ENCODE measurements around the gene ZNF654.

Gene ZNF654

GRCh38 chr3:88189361-88189810, 130.3 kb downstream of the ZNF654 start:
- H3K27me3 ChIP-seq (ENCODE audit: control insufficient read depth, insufficient read depth, low read length): no peaks in the 10 kb centered on the region
- no peaks in the 10 kb centered on the region for H3K36me3 ChIP-seq (ENCODE audit: control insufficient read depth, insufficient read depth, low read length)
- H3K27ac ChIP-seq (ENCODE audit: low read depth, low read length): no peak overlapping the region
- H3K9ac ChIP-seq (ENCODE audit: low read length): no peak overlapping the region
- no peak overlapping the region for H3K4me3 ChIP-seq (ENCODE audit: low read length)
- H3K4me1 ChIP-seq (ENCODE audit: control insufficient read depth, insufficient read depth, low read length): no peaks in the 10 kb centered on the region

- H3K4me3 ChIP-seq (ENCODE audit: low read length): no peak overlapping the region
- H3K4me1 ChIP-seq (ENCODE audit: control insufficient read depth, insufficient read depth, low read length): no peaks in the 10 kb centered on the region
- no peak overlapping the region for H3K27ac ChIP-seq (ENCODE audit: low read depth, low read length)
- no peaks in the 10 kb centered on the region for H3K36me3 ChIP-seq (ENCODE audit: control insufficient read depth, insufficient read depth, low read length)
- H3K9ac ChIP-seq (ENCODE audit: low read length): no peak overlapping the region
- no peaks in the 10 kb centered on the region for H3K27me3 ChIP-seq (ENCODE audit: control insufficient read depth, insufficient read depth, low read length)
Measured at GRCh38 chr3:88191872-88192409, 132.9 kb downstream of the ZNF654 start.

DNA sequence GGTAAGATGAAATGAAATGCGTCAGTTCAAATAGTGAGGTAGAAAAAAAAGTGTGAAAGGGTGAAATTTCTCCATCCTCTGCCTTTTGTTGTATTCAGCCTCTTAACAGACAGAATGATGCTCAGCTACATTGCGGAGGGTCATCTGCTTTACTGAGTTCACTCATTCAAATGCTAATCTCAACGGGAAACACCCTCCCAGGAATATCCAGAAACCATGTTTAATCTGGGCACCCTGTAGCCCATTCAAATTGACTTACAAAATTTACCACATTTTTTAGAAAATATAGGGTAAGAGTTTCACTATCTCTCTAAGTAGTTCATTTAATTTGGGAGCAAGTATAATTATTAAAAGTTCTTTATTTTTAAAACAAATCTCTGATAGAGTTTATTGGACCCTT, 133.6 kb downstream of the ZNF654 start:
- H3K4me3 ChIP-seq (ENCODE audit: low read length): no peak overlapping the region
- no peak overlapping the region for H3K9ac ChIP-seq (ENCODE audit: low read length)
- H3K27me3 ChIP-seq (ENCODE audit: control insufficient read depth, insufficient read depth, low read length): no peaks in the 10 kb centered on the region
- H3K4me1 ChIP-seq (ENCODE audit: control insufficient read depth, insufficient read depth, low read length): no peaks in the 10 kb centered on the region
- no peak overlapping the region for H3K27ac ChIP-seq (ENCODE audit: low read depth, low read length)
- no peaks in the 10 kb centered on the region for H3K36me3 ChIP-seq (ENCODE audit: control insufficient read depth, insufficient read depth, low read length)

All from rectal smooth muscle tissue (tissue), 1 donor.